Thymus (tissue), 11 donors: ENCODE data around the gene TRMT2A. TPM values are rescaled to one million over a fixed set of nuclear protein-coding genes. Genes with fewer than 3 reads are reported as not detected.

Source experiments
- DNase-seq, 9 donors: peaks; one replicate each; pipeline ENCODE4 v3.0.0-alpha.2; 2013; ENCODE audit warnings: low spot score in 9 of 9, low read depth in 6 of 9, missing footprints in 1 of 9
- H3K27ac ChIP-seq, 2 donors: one replicate each; pipeline ENCODE4 v1.5.1; 2013; ENCODE audit warnings: control low read depth in 1 of 2, low read depth in 1 of 2, low read length in 1 of 2, mild to moderate bottlenecking in 1 of 2, moderate library complexity in 1 of 2
- H3K27me3 ChIP-seq, 2 donors: one replicate each; pipeline ENCODE4 v1.5.1; 2013; ENCODE audit warnings: low read length in 1 of 2; ENCODE audit not compliant: control insufficient read depth in 2 of 2, insufficient read depth in 1 of 2
- H3K36me3 ChIP-seq, 2 donors: one replicate each; pipeline ENCODE4 v1.5.1; 2013; ENCODE audit warnings: low read length in 1 of 2, mild to moderate bottlenecking in 1 of 2, moderate library complexity in 1 of 2; ENCODE audit not compliant: control insufficient read depth in 2 of 2, insufficient read depth in 2 of 2
- H3K4me1 ChIP-seq, 2 donors: one replicate each; pipeline ENCODE4 v1.5.1; 2013; ENCODE audit warnings: low read length in 2 of 2; ENCODE audit not compliant: control insufficient read depth in 2 of 2, insufficient read depth in 2 of 2
- H3K4me3 ChIP-seq, 2 donors: one replicate each; pipeline ENCODE4 v1.5.1; 2013; ENCODE audit warnings: low read length in 2 of 2, control low read depth in 1 of 2, mild to moderate bottlenecking in 1 of 2
- H3K9me3 ChIP-seq, 2 donors: one replicate each; pipeline ENCODE4 v1.5.1; 2013; ENCODE audit warnings: low read length in 1 of 2, mild to moderate bottlenecking in 1 of 2; ENCODE audit not compliant: control insufficient read depth in 2 of 2, insufficient read depth in 1 of 2
- WGBS: extraction: QIAGEN DNeasy Blood & Tissue Kit; methylation state at CpG from one replicate; pipeline ENCODE4 v1.1.7; 2013; 5-methylcytosine and 5-hydroxymethylcytosine counted together
- polyA plus RNA-seq: library from polyadenylated mRNA; stranded (reverse); fragments of 200-250 nt; gene quantifications from one replicate; pipeline ENCODE4 v1.2.3, GENCODE V29; 2013
- total RNA-seq: library from RNA; stranded (reverse); fragments of 120-200 nt; gene quantifications from one replicate; pipeline ENCODE4 v1.2.4, GENCODE V29; 2013
- donor health status: healthy.

TRMT2A gene
- total and polyA plus RNA-seq, 2 donors, result 69.3 to 92.4 TPM

GRCh38 chr22:20091690-20092476 lies 25.1 kb downstream of the TRMT2A start:
- Histone ChIP-seq H3K9me3 (peaks cover 3 to 5% of the 10 kb centered on the region in 2 donors), H3K36me3 (peaks cover 97 to 99% of the 10 kb centered on the region in 2 donors), H3K4me1 (peaks cover 0 to 7% of the 10 kb centered on the region in 2 donors), H3K4me3 (no peak overlapping the region), H3K27ac (no peak overlapping the region), H3K27me3 (no peaks in the 10 kb centered on the region)
- 97% methylated on average over 16 of the region's 16 CpGs for WGBS
- DNase-seq, result no peak

- Histone ChIP-seq H3K36me3 (peaks cover 99 to 100% of the 10 kb centered on the region in 2 donors), H3K27me3 (no peaks in the 10 kb centered on the region), H3K4me3 (no peak overlapping the region), H3K9me3 (peaks cover 0 to 5% of the 10 kb centered on the region in 2 donors), H3K27ac (no peak overlapping the region), H3K4me1 (peaks cover 0 to 8% of the 10 kb centered on the region in 2 donors)
- no peak for DNase-seq
- WGBS, result 90% methylated on average over 9 of the region's 9 CpGs
Measured at GRCh38 chr22:20090730-20091240, 26.2 kb downstream of the TRMT2A start.

- H3K4me1 ChIP-seq, result peaks cover 0 to 8% of the 10 kb centered on the region in 2 donors
- no peaks in the 10 kb centered on the region for H3K27me3 ChIP-seq
- 97% methylated on average over 11 of the region's 11 CpGs for WGBS
- no peak overlapping the region for H3K27ac ChIP-seq
- no peak overlapping the region for H3K4me3 ChIP-seq
- H3K36me3 ChIP-seq, result peaks cover 97% of the 10 kb centered on the region in 2 donors
- H3K9me3 ChIP-seq, result peaks cover 0 to 4% of the 10 kb centered on the region in 2 donors
- DNase-seq, result no peak
Measured at GRCh38 chr22:20089977-20090729, 26.9 kb downstream of the TRMT2A start.

GRCh38 chr22:20089226-20089976 lies 27.6 kb downstream of the TRMT2A start:
- DNase-seq, result no peak
- Histone ChIP-seq H3K36me3 (peaks cover 90 to 96% of the 10 kb centered on the region in 2 donors), H3K4me1 (peaks cover 0 to 16% of the 10 kb centered on the region in 2 donors), H3K9me3 (peaks cover 0 to 3% of the 10 kb centered on the region in 2 donors), H3K27ac (no peak overlapping the region), H3K27me3 (no peaks in the 10 kb centered on the region), H3K4me3 (no peak overlapping the region)
- WGBS, result 98% methylated on average over 17 of the region's 17 CpGs

GRCh38 chr22:20088263-20088648 lies 28.8 kb downstream of the TRMT2A start:
- no peak overlapping the region for H3K4me3 ChIP-seq
- peaks cover 0 to 3% of the 10 kb centered on the region in 2 donors for H3K9me3 ChIP-seq
- no peaks in the 10 kb centered on the region for H3K27me3 ChIP-seq
- H3K27ac ChIP-seq, result no peak overlapping the region
- peaks cover 78 to 84% of the 10 kb centered on the region in 2 donors for H3K36me3 ChIP-seq
- DNase-seq, result no peak
- WGBS, result 97% methylated on average over 8 of the region's 8 CpGs
- peaks cover 0 to 23% of the 10 kb centered on the region in 2 donors for H3K4me1 ChIP-seq

- H3K9me3 ChIP-seq, result peaks cover 0 to 3% of the 10 kb centered on the region in 2 donors
- H3K27me3 ChIP-seq, result no peaks in the 10 kb centered on the region
- peaks cover 4 to 30% of the 10 kb centered on the region in 2 donors for H3K4me1 ChIP-seq
- peaks cover 75 to 84% of the 10 kb centered on the region in 2 donors for H3K36me3 ChIP-seq
- no peak for DNase-seq
- WGBS, result 97% methylated on average over 14 of the region's 14 CpGs
- no peak overlapping the region for H3K4me3 ChIP-seq
- H3K27ac ChIP-seq, result no peak overlapping the region
Measured at GRCh38 chr22:20087319-20088262, 29.4 kb downstream of the TRMT2A start.

- no peaks in the 10 kb centered on the region for H3K27me3 ChIP-seq
- DNase-seq, result no peak
- H3K27ac ChIP-seq, result no peak overlapping the region
- 98% methylated on average over 5 of the region's 5 CpGs for WGBS
- peaks cover 67 to 78% of the 10 kb centered on the region in 2 donors for H3K36me3 ChIP-seq
- H3K9me3 ChIP-seq, result no peaks in the 10 kb centered on the region
- H3K4me3 ChIP-seq, result no peak overlapping the region
- peaks cover 5 to 35% of the 10 kb centered on the region in 2 donors for H3K4me1 ChIP-seq
Measured at GRCh38 chr22:20086763-20087162, 30.3 kb downstream of the TRMT2A start.

GRCh38 chr22:20086101-20086599 lies 30.9 kb downstream of the TRMT2A start:
- Histone ChIP-seq H3K36me3 (peaks cover 63 to 72% of the 10 kb centered on the region in 2 donors), H3K4me3 (no peak overlapping the region), H3K9me3 (no peaks in the 10 kb centered on the region), H3K27ac (no peak overlapping the region), H3K27me3 (no peaks in the 10 kb centered on the region), H3K4me1 (peaks cover 10 to 41% of the 10 kb centered on the region in 2 donors)
- 98% methylated on average over 24 of the region's 24 CpGs for WGBS
- no peak for DNase-seq
